GM04503 (cell line): ENCODE data around the gene SLC35C1.
"Not testable (repeated sequence)": the region's sequence is repeated elsewhere in the genome, so short reads cannot be mapped to it uniquely, and the experiment has no call there.

Source experiments
- DNase-seq: peaks from one replicate; pipeline ENCODE4 v3.0.0-alpha.2; 2012; ENCODE audit warnings: low read depth

Gene SLC35C1

DNA sequence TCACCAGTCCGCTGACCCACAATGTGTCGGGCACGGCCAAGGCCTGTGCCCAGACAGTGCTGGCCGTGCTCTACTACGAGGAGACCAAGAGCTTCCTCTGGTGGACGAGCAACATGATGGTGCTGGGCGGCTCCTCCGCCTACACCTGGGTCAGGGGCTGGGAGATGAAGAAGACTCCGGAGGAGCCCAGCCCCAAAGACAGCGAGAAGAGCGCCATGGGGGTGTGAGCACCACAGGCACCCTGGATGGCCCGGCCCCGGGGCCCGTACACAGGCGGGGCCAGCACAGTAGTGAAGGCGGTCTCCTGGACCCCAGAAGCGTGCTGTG lies 6.1 kb downstream of the SLC35C1 start:
- no peak for DNase-seq

- no peak for DNase-seq
Measured at GRCh38 chr11:45811571-45812290, 6.8 kb downstream of the SLC35C1 start.

DNA sequence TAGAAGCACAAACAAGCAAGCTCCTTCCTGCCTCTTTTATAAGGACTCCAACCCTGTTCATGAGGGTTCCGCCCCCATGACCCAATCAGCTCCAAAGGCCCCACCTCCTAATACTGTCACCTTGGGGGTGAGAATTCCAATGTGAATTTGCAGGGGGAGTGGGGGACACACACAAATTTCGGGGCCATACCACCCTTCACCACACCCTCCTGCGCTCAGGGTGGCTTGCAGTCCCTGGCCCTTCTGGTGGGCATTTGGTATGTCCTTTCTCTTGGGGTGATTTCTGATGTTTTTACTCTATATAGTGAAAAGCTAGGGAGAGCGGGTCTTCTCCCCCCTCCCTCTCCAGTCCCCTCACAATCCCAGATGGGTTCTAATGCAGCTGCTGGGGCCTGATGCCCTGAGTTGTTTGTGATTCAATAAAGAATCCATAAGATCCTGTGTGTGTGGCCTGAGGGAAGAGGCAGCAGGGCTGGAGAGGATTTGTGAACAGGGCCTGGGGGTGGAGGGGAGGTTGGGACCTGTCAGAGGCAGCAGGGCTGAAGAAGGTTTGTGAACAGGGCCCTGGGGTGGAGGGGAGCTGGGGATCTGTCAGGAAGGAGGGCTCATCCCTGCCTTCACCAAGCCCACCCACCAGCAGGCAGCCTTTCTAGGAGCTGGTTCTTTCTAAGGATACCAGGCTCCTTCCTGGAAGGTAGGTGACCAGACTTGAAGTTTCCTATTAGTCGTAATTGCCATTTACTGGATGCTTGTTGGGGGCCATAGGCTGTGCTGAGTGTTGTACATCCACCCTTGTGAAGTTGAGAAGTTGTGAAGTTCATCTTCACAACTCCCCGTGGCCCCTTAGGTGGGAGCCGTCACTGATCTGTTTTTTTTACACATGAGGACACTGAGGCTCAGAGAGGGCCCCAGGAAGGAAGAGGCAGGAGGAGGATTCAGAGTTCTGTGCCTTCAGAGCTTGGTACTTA lies 7.9 kb downstream of the SLC35C1 start:
- DNase-seq: no peak

DNA sequence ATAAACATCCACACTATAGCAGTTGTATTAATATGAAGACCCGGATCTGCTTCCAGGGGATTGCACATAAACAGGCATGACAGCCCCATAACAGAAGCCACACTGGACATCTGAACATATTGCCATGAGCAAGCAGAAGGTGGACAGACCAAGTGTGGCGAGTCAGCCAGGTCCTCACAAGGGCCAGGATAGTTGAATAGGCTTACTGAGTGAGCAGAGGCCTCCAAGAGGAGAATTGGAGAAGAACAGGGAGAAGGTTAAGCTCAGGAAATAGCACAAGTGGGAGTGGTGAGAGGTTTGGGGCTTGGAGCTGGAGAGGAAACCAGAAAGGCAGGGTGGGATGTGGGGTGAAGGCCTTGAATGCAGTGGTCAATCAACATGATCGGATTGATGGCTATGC lies 10.8 kb downstream of the SLC35C1 start:
- DNase-seq: no peak

- no peak for DNase-seq
Measured at GRCh38 chr11:45816614-45817013, 11.7 kb downstream of the SLC35C1 start.

GRCh38 chr11:45817191-45817590 lies 12.2 kb downstream of the SLC35C1 start:
- DNase-seq: no peak

DNA sequence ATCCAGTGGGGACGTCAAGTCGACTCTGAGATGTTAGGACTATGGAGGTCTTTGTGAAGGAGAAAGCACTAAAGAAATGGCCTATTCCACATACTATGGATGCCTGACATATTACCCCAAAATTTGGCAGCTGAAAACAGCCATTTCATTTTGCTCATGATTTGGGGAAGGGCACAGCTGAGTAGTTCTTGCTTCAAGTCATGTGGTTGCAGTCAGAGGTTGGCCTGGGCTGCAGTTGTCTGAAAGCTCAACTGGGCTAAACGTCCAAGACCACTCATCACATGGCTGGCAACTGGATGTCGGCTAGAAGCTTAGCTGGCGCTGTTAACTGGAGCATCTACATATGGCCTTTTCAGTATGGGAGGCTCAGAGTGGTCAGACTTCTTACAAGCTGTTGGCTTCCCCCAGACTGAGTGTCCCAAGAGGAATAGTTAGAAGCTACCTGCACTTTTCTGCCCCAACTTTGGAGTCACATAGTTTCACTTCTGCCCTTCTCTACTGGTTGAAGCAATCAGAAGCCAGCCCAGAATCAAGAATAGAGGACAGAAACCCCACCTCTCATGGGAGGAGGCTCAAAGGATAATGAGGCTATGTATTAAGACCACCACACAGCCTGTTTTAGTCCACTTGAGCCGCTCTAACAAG lies 14.1 kb downstream of the SLC35C1 start:
- no peak for DNase-seq

DNA sequence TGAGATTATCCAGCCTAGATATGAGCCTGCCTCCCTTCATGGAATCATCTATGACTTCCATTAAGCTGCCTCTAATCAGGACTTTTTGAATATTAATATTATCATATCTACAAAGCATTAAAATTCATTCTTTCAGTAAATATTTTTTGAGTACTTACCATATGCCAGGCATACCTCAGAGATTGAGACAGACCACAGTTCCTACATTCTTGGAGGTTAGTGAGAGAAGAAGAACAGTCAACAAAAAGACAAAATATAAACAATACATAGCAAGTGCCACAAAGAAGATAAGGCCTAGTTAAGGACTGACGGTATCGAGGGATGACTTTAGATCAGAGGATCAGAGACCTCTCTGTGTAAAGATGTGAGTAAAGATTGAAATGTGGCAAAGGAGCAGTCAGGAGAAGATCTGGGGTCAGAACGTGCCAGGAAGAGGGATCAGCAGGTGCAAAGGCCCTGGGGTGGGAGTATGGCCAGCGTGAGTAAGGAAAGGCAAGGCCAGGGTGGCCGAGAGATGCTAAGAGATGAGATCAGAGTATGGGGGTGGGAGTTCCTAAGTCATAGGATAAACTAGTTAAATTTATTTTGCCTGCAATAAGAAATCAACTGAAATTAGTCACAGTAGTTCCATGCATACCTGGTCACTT lies 15.4 kb downstream of the SLC35C1 start:
- no peak for DNase-seq

- DNase-seq: not testable (repeated sequence)
Measured at GRCh38 chr11:45826492-45826891, 21.5 kb downstream of the SLC35C1 start.

DNA sequence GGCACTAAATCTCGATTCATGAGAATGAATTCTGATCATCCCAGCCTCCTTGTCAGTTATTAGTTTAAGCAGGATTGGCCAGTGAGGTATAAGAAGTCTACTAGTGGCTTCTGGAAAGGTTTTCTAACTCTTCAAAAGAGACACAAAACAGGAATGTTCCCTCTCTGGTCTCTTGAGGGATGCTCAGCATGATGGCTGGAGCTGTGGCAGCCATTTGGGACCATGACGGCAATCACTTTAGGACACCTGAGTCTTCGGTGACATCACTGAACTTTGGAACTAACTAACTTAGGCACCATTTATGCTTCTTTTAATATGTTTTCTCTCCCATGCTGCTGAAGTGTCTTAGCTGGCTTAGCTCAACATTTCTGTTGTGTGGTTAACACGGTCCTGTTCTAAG lies 22.2 kb downstream of the SLC35C1 start:
- no peak for DNase-seq

DNA sequence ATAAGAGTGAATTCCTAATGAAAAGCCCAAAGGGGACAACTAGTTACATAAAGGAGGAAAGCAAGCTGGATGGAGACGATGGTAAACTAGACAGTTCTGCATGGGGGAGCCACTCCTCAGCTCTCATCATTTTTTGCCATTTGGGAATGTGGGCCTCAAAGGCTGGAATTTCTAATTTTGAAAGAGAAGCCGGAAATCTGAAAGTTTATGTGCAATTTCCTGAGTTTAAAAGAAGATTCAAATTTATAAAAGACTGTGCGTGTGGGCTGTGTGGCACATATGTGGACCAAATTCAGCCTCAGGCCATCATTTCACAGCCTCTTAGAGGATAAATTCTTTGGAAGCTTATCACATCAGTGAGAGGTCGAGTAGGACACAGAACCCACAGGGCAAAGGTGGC lies 24.0 kb downstream of the SLC35C1 start:
- no peak for DNase-seq

- no peak for DNase-seq
Measured at GRCh38 chr11:45830596-45830995, 25.6 kb downstream of the SLC35C1 start.

DNA sequence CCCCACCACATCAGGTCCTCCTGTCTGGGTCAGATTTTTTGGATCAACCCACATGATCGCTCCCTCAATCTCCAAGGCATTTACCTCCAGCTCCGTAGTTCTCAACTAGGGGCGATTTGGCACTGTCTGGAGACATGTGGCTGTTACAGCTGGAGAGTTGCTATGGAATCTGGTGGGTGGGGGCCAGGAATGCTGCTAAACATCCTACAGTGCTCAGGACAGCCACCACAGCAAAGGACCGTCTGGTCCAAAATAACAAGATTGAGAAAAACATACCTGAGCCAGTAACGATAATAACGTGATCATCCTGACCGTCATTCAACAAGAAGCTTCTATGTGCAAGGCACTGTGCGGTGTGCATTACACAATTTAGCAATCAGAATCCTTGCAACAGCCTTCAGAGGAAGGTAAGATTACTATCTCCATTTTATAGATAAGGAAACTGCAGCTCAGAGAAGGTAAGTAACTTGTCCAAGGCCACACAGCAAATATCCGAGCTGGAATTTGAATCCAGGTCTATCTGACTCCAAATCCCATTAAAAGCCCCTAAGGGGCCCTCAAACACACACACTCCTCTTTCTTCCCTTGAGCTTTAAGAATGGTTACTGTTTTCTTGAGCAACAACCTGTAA lies 28.0 kb downstream of the SLC35C1 start:
- no peak for DNase-seq

DNA sequence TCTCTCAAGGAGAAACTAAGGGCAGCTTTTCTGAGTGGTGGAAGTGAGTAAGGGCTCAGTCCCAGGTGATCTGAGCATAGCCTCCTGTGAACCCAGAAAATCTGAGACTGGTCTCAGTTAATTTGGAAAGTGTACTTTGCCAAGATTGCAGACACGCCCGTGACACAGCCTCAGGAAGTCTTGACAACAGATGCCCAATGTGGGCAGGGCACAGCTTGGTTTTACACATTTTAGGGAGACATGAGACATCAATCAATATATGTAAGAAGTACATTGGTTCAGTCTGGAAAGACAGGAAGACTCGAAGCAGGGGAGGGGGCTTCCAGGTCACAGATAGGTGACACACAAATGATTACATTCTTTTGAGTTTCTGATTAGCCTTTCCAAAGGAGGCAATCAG lies 28.8 kb downstream of the SLC35C1 start:
- DNase-seq: no peak

- no peak for DNase-seq
Measured at GRCh38 chr11:45834298-45834756, 29.4 kb downstream of the SLC35C1 start.

DNA sequence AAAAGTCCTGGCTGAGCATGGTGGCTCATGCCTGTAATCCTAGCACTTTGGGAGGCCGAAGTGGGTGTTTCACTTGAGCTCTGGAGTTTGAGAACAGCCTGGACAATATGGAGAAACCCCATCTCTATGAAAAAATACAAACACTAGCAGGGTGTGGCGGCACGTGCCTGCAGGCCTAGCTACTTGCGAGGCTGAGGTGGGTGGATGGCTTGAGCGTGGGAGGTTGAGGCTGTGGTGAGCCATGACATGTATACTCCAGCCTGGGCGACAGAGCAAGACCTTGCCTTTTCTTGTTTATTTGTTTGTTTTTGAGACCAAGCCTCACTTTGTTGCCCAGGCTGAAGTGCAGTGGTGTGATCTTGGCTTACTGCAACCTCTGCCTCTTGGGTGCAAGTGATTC lies 34.3 kb downstream of the SLC35C1 start:
- no peak for DNase-seq

GRCh38 chr11:45840251-45840650 lies 35.3 kb downstream of the SLC35C1 start:
- DNase-seq: not testable (repeated sequence)

GRCh38 chr11:45843158-45843924 lies 38.4 kb downstream of the SLC35C1 start:
- no peak for DNase-seq

DNA sequence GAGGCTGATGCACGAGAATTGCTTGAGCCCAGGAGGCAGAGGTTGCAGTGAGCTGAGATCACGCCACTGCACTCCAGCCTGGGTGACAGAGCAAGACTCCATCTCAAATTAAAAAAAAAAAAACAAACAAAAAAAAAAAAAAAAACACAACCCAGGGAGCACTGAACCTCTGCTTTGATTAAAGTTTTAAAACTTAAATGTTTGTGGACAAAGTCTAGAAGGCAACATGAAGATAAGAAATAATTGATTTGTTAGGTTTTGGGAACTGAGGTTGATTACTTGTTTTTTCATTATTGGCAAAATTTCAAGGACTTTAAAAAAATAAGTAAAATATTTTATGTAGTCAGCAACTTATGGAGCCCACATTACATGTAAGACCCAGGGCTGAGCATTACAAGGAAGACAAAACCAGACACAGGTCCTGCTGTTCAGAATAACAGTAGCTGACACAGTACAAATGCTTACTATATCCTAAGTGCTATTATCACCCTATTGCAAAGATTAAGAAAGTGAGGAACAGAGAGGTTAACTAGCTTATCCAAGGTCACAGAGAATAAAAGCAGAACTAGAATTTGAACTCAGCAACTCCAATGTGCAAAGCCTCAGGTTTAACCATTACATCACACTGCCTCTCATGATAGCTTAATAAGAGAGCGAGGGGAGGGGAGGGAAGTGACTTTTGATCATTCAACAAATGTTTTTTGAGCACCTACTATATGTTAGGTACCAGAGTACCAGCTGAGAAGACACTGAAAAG lies 40.1 kb downstream of the SLC35C1 start:
- DNase-seq: no peak

GRCh38 chr11:45846174-45846675 lies 41.3 kb downstream of the SLC35C1 start:
- no peak for DNase-seq
